WTC11 (cell line): Measurements from ENCODE around the gene KMT2A.

Source experiments
- FOXP1 ChIP-seq: sonication (generic); formaldehyde crosslinking; IDR thresholded peaks from 2 replicates; pipeline ENCODE4 v1.8.0; 2022; ENCODE audit warnings: missing genetic modification reagents, mild to moderate bottlenecking, moderate library complexity, borderline replicate concordance
- GRHL2 ChIP-seq: fragments of 250-450 bp; sonication (Bioruptor Pico); IDR thresholded peaks from 2 replicates; pipeline ENCODE4 v1.8.0; 2022; ENCODE audit warnings: mild to moderate bottlenecking, moderate library complexity; ENCODE audit not compliant: insufficient replicate concordance, severe bottlenecking
- IRF1 ChIP-seq: sonication (generic); formaldehyde crosslinking; IDR thresholded peaks from 2 replicates; pipeline ENCODE4 v1.8.0; 2023; ENCODE audit warnings: missing genetic modification reagents
- IRF2 ChIP-seq: sonication (generic); formaldehyde crosslinking; IDR thresholded peaks from 2 replicates; pipeline ENCODE4 v1.8.0; 2022; ENCODE audit warnings: low read depth, missing genetic modification reagents, borderline replicate concordance
- JAZF1 ChIP-seq: fragments of 250-450 bp; sonication (Bioruptor Pico); IDR thresholded peaks from 2 replicates; pipeline ENCODE4 v1.9.0; 2021; ENCODE audit warnings: moderate library complexity, mild to moderate bottlenecking, inconsistent platforms
- ZBTB21 ChIP-seq: sonication (generic); formaldehyde crosslinking; IDR thresholded peaks from 2 replicates; pipeline ENCODE4 v1.8.1; 2023; ENCODE audit warnings: mild to moderate bottlenecking, missing genetic modification reagents, borderline replicate concordance
- TF ChIP-seq, protein P1 (sequence below): fragments of 200-600 bp; IDR thresholded peaks from 2 replicates; pipeline ENCODE4 v1.8.0; 2022; ENCODE audit warnings: antibody characterized with exemption
- TF ChIP-seq, protein P2 (sequence below): sonication (generic); formaldehyde crosslinking; IDR thresholded peaks from 2 replicates; pipeline ENCODE4 v1.8.1; 2023; ENCODE audit warnings: mild to moderate bottlenecking, moderate library complexity, missing genetic modification reagents

DNA sequence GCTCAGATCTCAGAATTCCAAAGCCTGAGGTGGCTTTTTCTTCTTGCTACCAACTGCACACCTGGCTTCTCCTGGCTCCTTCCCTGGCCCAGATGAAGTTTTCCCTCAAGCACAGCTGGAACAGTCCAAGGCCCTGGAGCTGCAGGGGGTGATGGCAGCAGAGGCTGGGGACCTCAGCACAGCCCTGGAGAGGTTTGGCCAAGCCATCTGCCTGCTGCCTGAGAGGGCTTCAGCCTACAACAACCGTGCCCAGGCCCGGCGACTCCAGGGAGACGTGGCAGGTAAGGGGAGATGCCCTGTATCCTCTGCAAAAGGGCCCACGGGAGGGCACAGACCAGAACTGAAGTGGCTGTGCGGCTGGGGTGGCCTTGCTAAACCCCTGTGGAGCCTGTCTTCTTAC, 92.2 kb downstream of the KMT2A start:
- TF ChIP-seq JAZF1 (CRISPR knock-in tag) (no peak), IRF1 (no peak), FOXP1 (CRISPR knock-in tag) (no peak), IRF2 (CRISPR knock-in tag) (no peak), GRHL2 (no peak), ZBTB21 (CRISPR knock-in tag) (no peak)
- TF ChIP-seq, protein P1, sequence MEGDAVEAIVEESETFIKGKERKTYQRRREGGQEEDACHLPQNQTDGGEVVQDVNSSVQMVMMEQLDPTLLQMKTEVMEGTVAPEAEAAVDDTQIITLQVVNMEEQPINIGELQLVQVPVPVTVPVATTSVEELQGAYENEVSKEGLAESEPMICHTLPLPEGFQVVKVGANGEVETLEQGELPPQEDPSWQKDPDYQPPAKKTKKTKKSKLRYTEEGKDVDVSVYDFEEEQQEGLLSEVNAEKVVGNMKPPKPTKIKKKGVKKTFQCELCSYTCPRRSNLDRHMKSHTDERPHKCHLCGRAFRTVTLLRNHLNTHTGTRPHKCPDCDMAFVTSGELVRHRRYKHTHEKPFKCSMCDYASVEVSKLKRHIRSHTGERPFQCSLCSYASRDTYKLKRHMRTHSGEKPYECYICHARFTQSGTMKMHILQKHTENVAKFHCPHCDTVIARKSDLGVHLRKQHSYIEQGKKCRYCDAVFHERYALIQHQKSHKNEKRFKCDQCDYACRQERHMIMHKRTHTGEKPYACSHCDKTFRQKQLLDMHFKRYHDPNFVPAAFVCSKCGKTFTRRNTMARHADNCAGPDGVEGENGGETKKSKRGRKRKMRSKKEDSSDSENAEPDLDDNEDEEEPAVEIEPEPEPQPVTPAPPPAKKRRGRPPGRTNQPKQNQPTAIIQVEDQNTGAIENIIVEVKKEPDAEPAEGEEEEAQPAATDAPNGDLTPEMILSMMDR: no peak
- TF ChIP-seq, protein P2, sequence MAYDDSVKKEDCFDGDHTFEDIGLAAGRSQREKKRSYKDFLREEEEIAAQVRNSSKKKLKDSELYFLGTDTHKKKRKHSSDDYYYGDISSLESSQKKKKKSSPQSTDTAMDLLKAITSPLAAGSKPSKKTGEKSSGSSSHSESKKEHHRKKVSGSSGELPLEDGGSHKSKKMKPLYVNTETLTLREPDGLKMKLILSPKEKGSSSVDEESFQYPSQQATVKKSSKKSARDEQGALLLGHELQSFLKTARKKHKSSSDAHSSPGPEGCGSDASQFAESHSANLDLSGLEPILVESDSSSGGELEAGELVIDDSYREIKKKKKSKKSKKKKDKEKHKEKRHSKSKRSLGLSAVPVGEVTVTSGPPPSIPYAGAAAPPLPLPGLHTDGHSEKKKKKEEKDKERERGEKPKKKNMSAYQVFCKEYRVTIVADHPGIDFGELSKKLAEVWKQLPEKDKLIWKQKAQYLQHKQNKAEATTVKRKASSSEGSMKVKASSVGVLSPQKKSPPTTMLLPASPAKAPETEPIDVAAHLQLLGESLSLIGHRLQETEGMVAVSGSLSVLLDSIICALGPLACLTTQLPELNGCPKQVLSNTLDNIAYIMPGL (CRISPR knock-in tag): no peak
